A549 (cell line): ENCODE measurements around the gene PRKG1. TPM values are rescaled to one million over a fixed set of nuclear protein-coding genes. Genes with fewer than 3 reads are reported as not detected.

Experiments used
- ATAC-seq, 2 experiments: fragments of 200-7000 bp in 1 of 2; fragments of >200 bp in 1 of 2; cut with Nextera tagmentation in 1 of 2; cut with Tn5 transposase in 1 of 2; 3 replicates each; pipeline versions ENCODE4 v1.8.0 to v1.9.1; 2018 to 2020; ENCODE audit warnings: mild to moderate bottlenecking in 1 of 2, moderate library complexity in 1 of 2
- CTCF ChIA-PET: fragments of 300-600 bp; sonication (Branson Sonifier 250); formaldehyde crosslinking; extraction: SDS; loops from one replicate; lab custom pipeline; 2021; ENCODE audit warnings: antibody characterized with exemption, inconsistent platforms; lab: Yijun Ruan, JAX
- POLR2A ChIA-PET: fragments of 350-600 bp; formaldehyde crosslinking; extraction: SDS; loops from one replicate; lab custom pipeline; 2021; ENCODE audit warnings: antibody characterized with exemption, inconsistent platforms; lab: Yijun Ruan, JAX
- DNase-seq, 2 experiments: peaks; one replicate each; pipeline versions ENCODE4 v3.0.0 to v3.0.0-alpha.2; 2011 to 2016; ENCODE audit warnings: low read depth in 1 of 2, low spot score in 1 of 2
- FAIRE-seq: peaks from 2 replicates; lab custom pipeline; 2011; peaks lifted over from hg19 to GRCh38; lab: Jason Lieb, UNC
- H3K27ac ChIP-seq, 2 experiments: fragments of >200 bp; sonication (Bioruptor Twin); formaldehyde crosslinking; 3 replicates each; pipeline ENCODE4 v1.5.1; 2016 to 2017
- H3K4me1 ChIP-seq: fragments of >200 bp; sonication (Bioruptor Twin); formaldehyde crosslinking; 3 replicates; pipeline ENCODE4 v1.6.1; 2016
- H3K4me2 ChIP-seq: fragments of >200 bp; sonication (Bioruptor Twin); formaldehyde crosslinking; 3 replicates; pipeline ENCODE4 v1.6.1; 2016
- H3K4me3 ChIP-seq: fragments of >200 bp; sonication (Bioruptor Twin); formaldehyde crosslinking; 3 replicates; pipeline ENCODE4 v1.5.1; 2016
- H3K9me3 ChIP-seq: fragments of >200 bp; sonication (Bioruptor Twin); formaldehyde crosslinking; 3 replicates; pipeline ENCODE4 v1.6.1; 2016
- ATOH8 ChIP-seq: fragments of 250-450 bp; sonication (Bioruptor Pico); IDR thresholded peaks from 2 replicates; pipeline ENCODE4 v1.5.0; 2020; ENCODE audit warnings: low read depth, mild to moderate bottlenecking, moderate library complexity
- CBX2 ChIP-seq: fragments of 200-600 bp; sonication (generic); IDR thresholded peaks from 2 replicates; pipeline ENCODE4 v1.6.1; 2016; ENCODE audit warnings: low read depth, mild to moderate bottlenecking, borderline replicate concordance
- CTCF ChIP-seq: fragments of >200 bp; sonication (Bioruptor Twin); formaldehyde crosslinking; IDR thresholded peaks from 3 replicates; pipeline ENCODE4 v1.5.1; 2016
- EP300 ChIP-seq, 2 experiments: fragments of >200 bp; sonication (Bioruptor Twin); formaldehyde crosslinking; IDR thresholded peaks; 2 replicates in 1 of 2; 3 replicates in 1 of 2; pipeline ENCODE4 v1.6.1; 2016 to 2017
- ESRRA ChIP-seq: fragments of 150-350 bp; IDR thresholded peaks from 2 replicates; pipeline ENCODE4 v1.6.1; 2014; ENCODE audit warnings: mild to moderate bottlenecking, low read length, borderline replicate concordance
- FOSB ChIP-seq: fragments of 250-450 bp; sonication (Bioruptor Pico); IDR thresholded peaks from 2 replicates; pipeline ENCODE4 v1.5.0; 2020; ENCODE audit warnings: mild to moderate bottlenecking, moderate library complexity
- FOSL2 ChIP-seq, 2 experiments: fragments of 450-650 bp in 1 of 2; fragments of >200 bp in 1 of 2; sonication (Bioruptor Twin) in 1 of 2; formaldehyde crosslinking; IDR thresholded peaks; 2 replicates each; pipeline versions ENCODE4 v1.5.0 to v1.6.1; 2016 to 2020; ENCODE audit warnings: mild to moderate bottlenecking in 1 of 2, moderate library complexity in 1 of 2
- GATA3 ChIP-seq: IDR thresholded peaks from 2 replicates; pipeline ENCODE4 v1.6.1; 2012; ENCODE audit warnings: borderline replicate concordance
- HMGXB4 ChIP-seq: fragments of 250-450 bp; sonication (Bioruptor Pico); IDR thresholded peaks from 2 replicates; pipeline ENCODE4 v1.5.0; 2021; ENCODE audit warnings: mild to moderate bottlenecking, moderate library complexity, borderline replicate concordance
- HOXA7 ChIP-seq: fragments of 250-450 bp; sonication (Bioruptor Pico); IDR thresholded peaks from 2 replicates; pipeline ENCODE4 v1.5.0; 2020; ENCODE audit warnings: mild to moderate bottlenecking, moderate library complexity
- HOXB5 ChIP-seq: fragments of 250-450 bp; sonication (Bioruptor Pico); IDR thresholded peaks from 2 replicates; pipeline ENCODE4 v1.5.0; 2020; ENCODE audit warnings: mild to moderate bottlenecking, moderate library complexity
- JUN ChIP-seq, 2 experiments: fragments of >200 bp; sonication (Bioruptor Twin); formaldehyde crosslinking; IDR thresholded peaks; 2 replicates in 1 of 2; 3 replicates in 1 of 2; pipeline ENCODE4 v1.6.1; 2016 to 2017
- KDM5A ChIP-seq: fragments of 200-600 bp; sonication (generic); IDR thresholded peaks from 2 replicates; pipeline ENCODE4 v1.6.1; 2016; ENCODE audit warnings: antibody characterized with exemption, mild to moderate bottlenecking
- MAX ChIP-seq: IDR thresholded peaks from 2 replicates; pipeline ENCODE4 v1.6.1; 2012
- MAZ ChIP-seq: fragments of 150-350 bp; IDR thresholded peaks from 2 replicates; pipeline ENCODE4 v1.6.1; 2014; ENCODE audit warnings: antibody characterized with exemption, low read depth, low read length, borderline replicate concordance
- NR3C1 ChIP-seq: fragments of >200 bp; sonication (Bioruptor Twin); formaldehyde crosslinking; IDR thresholded peaks from 3 replicates; pipeline ENCODE4 v1.6.1; 2017
- POLR2A ChIP-seq: IDR thresholded peaks from 2 replicates; pipeline ENCODE4 v1.6.1; 2012; ENCODE audit warnings: mild to moderate bottlenecking, low read length
- RAD21 ChIP-seq, 2 experiments: fragments of >200 bp in 1 of 2; sonication (Bioruptor Twin) in 1 of 2; formaldehyde crosslinking in 1 of 2; IDR thresholded peaks in 1 of 2; conservative IDR thresholded peaks in 1 of 2; 2 replicates in 1 of 2; 3 replicates in 1 of 2; pipeline ENCODE4 v1.6.1; 2012 to 2018; ENCODE audit warnings: inconsistent platforms in 1 of 2
- RARB ChIP-seq: fragments of 250-450 bp; sonication (Bioruptor Pico); IDR thresholded peaks from 2 replicates; pipeline ENCODE4 v1.8.0; 2021; ENCODE audit warnings: mild to moderate bottlenecking, moderate library complexity
- RCOR1 ChIP-seq: fragments of 150-350 bp; IDR thresholded peaks from 2 replicates; pipeline ENCODE4 v1.6.1; 2014; ENCODE audit warnings: antibody characterized with exemption, low read length, low read depth
- RFX5 ChIP-seq: fragments of 450-650 bp; IDR thresholded peaks from 2 replicates; pipeline ENCODE4 v1.7.1; 2014; ENCODE audit warnings: antibody characterized with exemption, mild to moderate bottlenecking, moderate library complexity
- SMC3 ChIP-seq: fragments of >200 bp; sonication (Bioruptor Twin); formaldehyde crosslinking; IDR thresholded peaks from 3 replicates; pipeline ENCODE4 v1.6.1; 2018; ENCODE audit warnings: inconsistent platforms
- TFCP2L1 ChIP-seq: fragments of 250-450 bp; sonication (Bioruptor Pico); IDR thresholded peaks from 2 replicates; pipeline ENCODE4 v1.5.0; 2021; ENCODE audit warnings: mild to moderate bottlenecking
- TP53 ChIP-seq: fragments of 250-450 bp; sonication (Bioruptor Pico); IDR thresholded peaks from 2 replicates; pipeline ENCODE4 v1.5.0; 2021; ENCODE audit warnings: mild to moderate bottlenecking, moderate library complexity
- USF2 ChIP-seq: fragments of 450-650 bp; IDR thresholded peaks from 2 replicates; pipeline ENCODE4 v1.6.1; 2014; ENCODE audit warnings: antibody characterized with exemption
- ZC3H11A ChIP-seq: fragments of 450-650 bp; IDR thresholded peaks from 2 replicates; pipeline ENCODE4 v1.6.1; 2014; ENCODE audit warnings: antibody characterized with exemption, mild to moderate bottlenecking
- ZFP36 ChIP-seq: fragments of 450-650 bp; IDR thresholded peaks from 2 replicates; pipeline ENCODE4 v1.6.1; 2014; ENCODE audit warnings: borderline replicate concordance; ENCODE audit not compliant: partially characterized antibody
- WGBS: methylation state at CpG from one replicate; pipeline ENCODE4 v1.1.6; 2017; ENCODE audit errors: missing lambda C conversion rate; 5-methylcytosine and 5-hydroxymethylcytosine counted together
- polyA plus RNA-seq, 4 experiments: library from polyadenylated mRNA; depleted of rRNA in 3 of 4; stranded (reverse); fragments of >200 nt; fragmentation: RNase III in 1 of 4; extraction: RNeasy Plus Mini Kit Qiagen cat#74134 plus additional on column Dnase treatment in 1 of 4; gene quantifications; 2 replicates in 3 of 4; 3 replicates in 1 of 4; pipeline ENCODE4 v1.2.3, GENCODE V29; 2011 to 2017

Gene PRKG1
- polyA plus RNA-seq, 2 of the 4 experiments (the other 2 are of a cell fraction): not detected

GRCh38 chr10:51663086-51663485 lies 588.8 kb downstream of the PRKG1 start:
- no peak for FAIRE-seq
- H3K9me3 ChIP-seq: no peaks in the 10 kb centered on the region
- TF ChIP-seq KDM5A (no peak), POLR2A (no peak), MAZ (no peak), MAX (no peak), JUN (IDR thresholded peaks at IDR 0.05) (no peak), ZFP36 (no peak), HOXA7 (CRISPR knock-in tag) (no peak), RCOR1 (no peak), ATOH8 (CRISPR knock-in tag) (no peak), RFX5 (no peak), EP300 (IDR thresholded peaks at IDR 0.05) (no peak), TP53 (no peak), RAD21 (conservative IDR thresholded peaks at IDR 0.05 in 1 of 2, IDR thresholded peaks at IDR 0.05 in 1 of 2) (no peak), CBX2 (no peak), GATA3 (no peak), CTCF (no peak), FOSL2 (IDR thresholded peaks at IDR 0.05) (no peak), FOSL2 (CRISPR knock-in tag; IDR thresholded peaks at IDR 0.05) (no peak), RARB (CRISPR knock-in tag) (no peak)
- DNase-seq: no peak
- no peak overlapping the region for H3K4me2 ChIP-seq
- H3K4me1 ChIP-seq: no peaks in the 10 kb centered on the region
- ChIA-PET CTCF (interaction anchor here (0.8 kb wide), 1 partner anchor 40 kb away, joined by 3 read pairs; no protein-coding TSS in a partner anchor), POLR2A (no interaction called here)
- H3K4me3 ChIP-seq: no peak overlapping the region
- H3K27ac ChIP-seq: no peak overlapping the region
- ATAC-seq: no peak
- under 1% methylated on average over 3 of the region's 3 CpGs for WGBS

- Histone ChIP-seq H3K4me1 (no peaks in the 10 kb centered on the region), H3K4me3 (no peak overlapping the region), H3K4me2 (no peak overlapping the region)
- ATAC-seq (no peak), DNase-seq (no peak), FAIRE-seq (no peak)
- CTCF ChIA-PET: no interaction called here
- TF ChIP-seq TFCP2L1 (CRISPR knock-in tag) (no peak), USF2 (no peak), ESRRA (no peak), HOXA7 (CRISPR knock-in tag) (no peak), ZC3H11A (no peak), HOXB5 (no peak), CTCF (no peak), SMC3 (no peak), FOSB (CRISPR knock-in tag) (no peak), HMGXB4 (no peak), NR3C1 (no peak)
- TF ChIP-seq, all 56 proteins: peak for 0
- H3K27ac ChIP-seq: no peak overlapping the region
- POLR2A ChIA-PET: no interaction called here
- no peaks in the 10 kb centered on the region for H3K9me3 ChIP-seq
Observed at GRCh38 chr10:51666456-51666855, 592.2 kb downstream of the PRKG1 start.
